GM12878 (cell line): ENCODE results near the gene FCRL2. TPM values are rescaled to one million over a fixed set of nuclear protein-coding genes. Genes with fewer than 3 reads are reported as not detected.

Experiments
- ATAC-seq: fragments of 200-7000 bp; cut with Tn5 transposase; 3 replicates; pipeline ENCODE4 v1.9.1; 2020; ENCODE audit warnings: mild to moderate bottlenecking, moderate library complexity
- BruUV-seq: library from RNA; stranded (reverse); fragments of 400-500 nt; replicated peaks from 2 replicates; lab custom pipeline; 2021; lab: Mats Ljungman, UMichigan
- CTCF ChIA-PET: fragments of 300-600 bp; sonication (Branson Sonifier 250); formaldehyde crosslinking; extraction: SDS; loops from one replicate; lab custom pipeline; 2021; ENCODE audit warnings: inconsistent platforms; lab: Yijun Ruan, JAX
- POLR2A ChIA-PET: fragments of 350-600 bp; formaldehyde crosslinking; extraction: SDS; loops from one replicate; lab custom pipeline; 2021; ENCODE audit warnings: inconsistent platforms; lab: Charles Lee
- RAD21 ChIA-PET: fragments of 300-600 bp; sonication (Branson Sonifier 250); formaldehyde crosslinking; loops from one replicate; lab custom pipeline; 2023; ENCODE audit warnings: antibody characterized with exemption; ENCODE audit not compliant: unreplicated experiment; lab: Charles Lee
- SMC1A ChIA-PET: fragments of 300-600 bp; sonication (Branson Sonifier 250); formaldehyde crosslinking; loops from one replicate; lab custom pipeline; 2023; ENCODE audit not compliant: unreplicated experiment, uncharacterized antibody; lab: Charles Lee
- DNase-seq: peaks from one replicate; pipeline ENCODE4 v3.0.0-alpha.2; 2011; ENCODE audit warnings: low read depth, low spot score
- FAIRE-seq: peaks from 3 replicates; lab custom pipeline; 2011; peaks lifted over from hg19 to GRCh38; lab: Jason Lieb, UNC
- H2AFZ ChIP-seq: 2 replicates; pipeline ENCODE4 v1.6.0; 2011; ENCODE audit warnings: low read depth, low read length, control low read depth; ENCODE audit not compliant: control insufficient read depth
- H3K27ac ChIP-seq: 2 replicates; pipeline ENCODE4 v1.5.1; 2011; ENCODE audit warnings: control low read depth; ENCODE audit not compliant: control insufficient read depth, insufficient read depth
- H3K27me3 ChIP-seq, 2 experiments: replicated peaks in 1 of 2; 2 replicates each; pipeline versions ENCODE4 v1.6.0 to v1.6.1; 2011; ENCODE audit warnings: low read length in 1 of 2; ENCODE audit not compliant: control insufficient read depth in 2 of 2, insufficient read depth in 2 of 2
- H3K36me3 ChIP-seq, 2 experiments: 2 replicates each; pipeline ENCODE4 v1.5.1; 2011; ENCODE audit warnings: low read length in 1 of 2; ENCODE audit not compliant: control insufficient read depth in 2 of 2, insufficient read depth in 2 of 2
- H3K4me1 ChIP-seq: 2 replicates; pipeline ENCODE4 v1.6.1; 2011; ENCODE audit warnings: mild to moderate bottlenecking, low read length, moderate library complexity, mixed read lengths; ENCODE audit not compliant: control insufficient read depth, insufficient read depth
- H3K4me2 ChIP-seq: 2 replicates; pipeline ENCODE4 v1.6.0; 2011; ENCODE audit warnings: control low read depth; ENCODE audit not compliant: control insufficient read depth, insufficient read depth
- H3K4me3 ChIP-seq: fragments of 200-600 bp; sonication (generic); 2 replicates; pipeline ENCODE4 v1.5.1; 2016
- H3K79me2 ChIP-seq: 2 replicates; pipeline ENCODE4 v1.6.0; 2011; ENCODE audit warnings: low read length; ENCODE audit not compliant: control insufficient read depth, insufficient read depth
- H3K9ac ChIP-seq: 2 replicates; pipeline ENCODE4 v1.8.0; 2011; ENCODE audit warnings: low read length, control low read depth, mixed read lengths; ENCODE audit not compliant: control insufficient read depth, insufficient read depth
- H3K9me3 ChIP-seq: replicated peaks from 3 replicates; pipeline ENCODE4 v1.5.1; 2011; ENCODE audit warnings: mild to moderate bottlenecking, low read length; ENCODE audit not compliant: control insufficient read depth, insufficient read depth
- H4K20me1 ChIP-seq: 2 replicates; pipeline ENCODE4 v1.6.0; 2011; ENCODE audit not compliant: control insufficient read depth, insufficient read depth
- BHLHE40 ChIP-seq, 2 experiments: fragments of 450-650 bp in 1 of 2; IDR thresholded peaks; 2 replicates each; pipeline ENCODE4 v1.6.1; 2011 to 2017; ENCODE audit warnings: low read depth in 2 of 2, borderline replicate concordance in 1 of 2, improper control_type of control experiment in 1 of 2, low read length in 1 of 2, mild to moderate bottlenecking in 1 of 2
- BRCA1 ChIP-seq: IDR thresholded peaks from 2 replicates; pipeline ENCODE4 v1.6.1; 2011; ENCODE audit warnings: low read depth, low read length, improper control_type of control experiment
- EED ChIP-seq: sonication (generic); IDR thresholded peaks from 2 replicates; pipeline ENCODE4 v1.6.1; 2016; ENCODE audit warnings: antibody characterized with exemption, low read depth
- EP300 ChIP-seq, 2 experiments: fragments of 150-350 bp in 1 of 2; IDR thresholded peaks; 2 replicates each; pipeline ENCODE4 v1.6.1; 2011 to 2012; ENCODE audit warnings: low read depth in 2 of 2, low read length in 2 of 2, borderline replicate concordance in 1 of 2, improper control_type of control experiment in 1 of 2, inconsistent platforms in 1 of 2; ENCODE audit not compliant: control insufficient read depth in 1 of 2
- ETV6 ChIP-seq, 2 experiments: fragments of 450-650 bp in 1 of 2; IDR thresholded peaks in 1 of 2; conservative IDR thresholded peaks in 1 of 2; 2 replicates each; pipeline ENCODE4 v1.6.1; 2014; ENCODE audit warnings: antibody characterized with exemption in 1 of 2, borderline replicate concordance in 1 of 2, low read depth in 1 of 2, mild to moderate bottlenecking in 1 of 2, moderate library complexity in 1 of 2
- KAT2A ChIP-seq: conservative IDR thresholded peaks from 2 replicates; pipeline ENCODE4 v1.6.1; 2011; ENCODE audit warnings: low read depth, low read length; ENCODE audit not compliant: control insufficient read depth
- KLF5 ChIP-seq: fragments of 450-650 bp; IDR thresholded peaks from 2 replicates; pipeline ENCODE4 v1.6.1; 2014; ENCODE audit warnings: mild to moderate bottlenecking; ENCODE audit not compliant: partially characterized antibody
- NR2F1 ChIP-seq: fragments of 450-650 bp; conservative IDR thresholded peaks from 2 replicates; pipeline ENCODE4 v1.6.1; 2017; ENCODE audit warnings: mild to moderate bottlenecking
- PML ChIP-seq: IDR thresholded peaks from 2 replicates; pipeline ENCODE4 v1.6.1; 2012; ENCODE audit warnings: low read length, inconsistent platforms
- RB1 ChIP-seq: fragments of 450-650 bp; formaldehyde crosslinking; IDR thresholded peaks from 2 replicates; pipeline ENCODE4 v1.6.1; 2017; ENCODE audit warnings: mild to moderate bottlenecking, borderline replicate concordance
- RUNX3 ChIP-seq: IDR thresholded peaks from 2 replicates; pipeline ENCODE4 v1.6.1; 2012; ENCODE audit warnings: low read length, inconsistent platforms
- TCF12 ChIP-seq: IDR thresholded peaks from 2 replicates; pipeline ENCODE4 v1.6.1; 2011; ENCODE audit warnings: low read depth, mild to moderate bottlenecking, low read length
- TCF3 ChIP-seq: IDR thresholded peaks from 2 replicates; pipeline ENCODE4 v1.6.1; 2012; ENCODE audit warnings: low read depth, mild to moderate bottlenecking, low read length, borderline replicate concordance; ENCODE audit not compliant: insufficient read depth
- ZNF24 ChIP-seq: fragments of 450-650 bp; IDR thresholded peaks from 2 replicates; pipeline ENCODE4 v1.6.1; 2017; ENCODE audit warnings: antibody characterized with exemption, mild to moderate bottlenecking
- WGBS: methylation state at CpG from one replicate; pipeline ENCODE4 v1.1.6; 2016; ENCODE audit warnings: low lambda C conversion rate; ENCODE audit not compliant: insufficient replicate concordance, insufficient coverage; ENCODE audit errors: missing lambda C conversion rate; 5-methylcytosine and 5-hydroxymethylcytosine counted together
- in situ Hi-C: fragments of 300-500 bp; cut with MboI; formaldehyde crosslinking; loops from 9 replicates; pipeline ENCODE4 v1.14.3; 2018; ENCODE audit warnings: mixed read lengths
- intact Hi-C: fragments of 100-400 bp; cut with micrococcal nuclease; formaldehyde crosslinking; loops from one replicate; pipeline ENCODE4 v1.14.2; 2022; ENCODE audit not compliant: unreplicated experiment
- polyA plus RNA-seq, 11 experiments: library from polyadenylated mRNA; depleted of rRNA in 4 of 11; unstranded in 6 of 11; stranded (reverse) in 5 of 11; fragments of >200 nt; fragmentation: Nextera tagmentation in 4 of 11; fragmentation: Illumina TruSeq in 1 of 11; extraction: Ambion mirVana in 4 of 11; extraction: Trizol in 1 of 11; gene quantifications; 1 replicate in 1 of 11; 2 replicates in 10 of 11; pipeline versions ENCODE4 v1.2.1 to v1.2.3, GENCODE V29; 2011 to 2016; ENCODE audit warnings: inconsistent platforms in 2 of 11, missing spikeins in 2 of 11, low read depth in 1 of 11
- total RNA-seq, 4 experiments: library from RNA; depleted of rRNA in 3 of 4; stranded (reverse); fragments of >200 nt in 3 of 4; fragmentation: Illumina TruSeq in 1 of 4; extraction: Trizol in 1 of 4; gene quantifications; 2 replicates each; pipeline versions ENCODE4 v1.2.1 to v1.2.3, GENCODE V29; 2013 to 2021

The FCRL2 gene
- total and polyA plus RNA-seq, 10 of the 15 experiments (the other 5 are each of a cell fraction or from before 2014, with no cell fraction given): 0.07 to 7.3 (median 0.61) TPM

DNA sequence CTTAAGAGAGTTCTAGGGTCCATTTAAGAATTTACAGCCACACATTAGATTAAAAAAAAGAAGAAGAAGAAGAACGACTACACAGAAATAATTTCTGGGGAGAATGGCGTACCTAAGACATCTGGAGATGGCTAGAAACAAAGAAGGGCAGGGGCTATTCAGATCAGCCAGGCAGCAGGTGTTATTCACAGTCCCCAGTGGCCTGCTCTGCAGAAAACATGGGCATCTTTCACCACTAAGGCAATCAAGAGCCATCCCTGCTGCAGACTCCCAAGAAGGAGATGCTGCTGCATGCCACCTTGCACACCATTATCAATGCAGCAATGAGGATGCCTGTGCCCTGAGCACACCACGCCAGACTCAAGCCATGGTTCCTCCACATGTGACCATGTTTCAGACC is 7.9 kb upstream of the FCRL2 start (continued):
- TF ChIP-seq BHLHE40 (IDR thresholded peaks at IDR 0.05; ENCODE audit: borderline replicate concordance in 1 of 2, low read depth in 2 of 2, low read length in 1 of 2) (no peak), BRCA1 (no peak)

DNA sequence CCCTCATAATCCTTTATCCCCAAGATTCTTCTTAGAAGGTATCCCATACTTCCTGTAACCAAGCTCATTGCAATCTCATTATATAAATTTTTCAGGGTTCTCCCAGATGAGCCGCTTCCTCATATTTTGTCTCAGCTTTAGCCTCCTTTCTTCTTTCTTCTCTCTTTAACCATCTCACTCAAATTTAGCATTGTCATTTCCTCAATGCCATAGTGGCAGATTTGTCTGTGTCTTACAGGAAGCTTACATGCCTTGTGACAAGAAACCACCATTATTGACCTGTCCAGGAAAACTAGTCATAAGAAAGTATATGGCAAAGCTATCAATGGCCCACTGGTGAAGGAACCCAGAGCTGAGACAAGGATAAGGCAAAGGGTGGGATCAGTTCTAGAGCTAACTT is 6.0 kb upstream of the FCRL2 start:
- in situ Hi-C loops: no loop called here
- ATAC-seq (no peak), FAIRE-seq (peak; percentile 27), DNase-seq (no peak)
- BruUV-seq: no TSS peak
- ChIA-PET RAD21 (interaction anchor here (1.0 kb wide), 1 partner anchor 271 kb away, joined by 3 read pairs; no protein-coding TSS in a partner anchor), POLR2A (no interaction called here), CTCF (interaction anchor here (0.5 to 2.3 kb wide), 5 partner anchors 8 to 612 kb away, joined by 3 to 5 read pairs (median 4); no protein-coding TSS in a partner anchor), SMC1A (interaction anchor here (0.8 to 1.9 kb wide), 7 partner anchors 8 to 216 kb away, joined by 3 to 5 read pairs (median 4); no protein-coding TSS in a partner anchor)
- H3K4me1 ChIP-seq: peaks cover 27% of the 10 kb centered on the region
- no peak overlapping the region for H2AFZ ChIP-seq
- H3K9me3 ChIP-seq: no peaks in the 10 kb centered on the region; the same call in 1 of the 3 replicates
- no peak overlapping the region for H3K4me2 ChIP-seq
- H4K20me1 ChIP-seq: no peaks in the 10 kb centered on the region
- no peaks in the 10 kb centered on the region for H3K79me2 ChIP-seq
- H3K27ac ChIP-seq: no peak overlapping the region
- TF ChIP-seq NR2F1 (no peak), TCF12 (no peak)
- intact Hi-C loops: no loop called here
- no peaks in the 10 kb centered on the region for H3K27me3 ChIP-seq
- 86% methylated on average over 1 of the region's 1 CpG for WGBS
- H3K4me3 ChIP-seq: no peak overlapping the region
- H3K9ac ChIP-seq: no peak overlapping the region
- H3K36me3 ChIP-seq: no peaks in the 10 kb centered on the region

DNA sequence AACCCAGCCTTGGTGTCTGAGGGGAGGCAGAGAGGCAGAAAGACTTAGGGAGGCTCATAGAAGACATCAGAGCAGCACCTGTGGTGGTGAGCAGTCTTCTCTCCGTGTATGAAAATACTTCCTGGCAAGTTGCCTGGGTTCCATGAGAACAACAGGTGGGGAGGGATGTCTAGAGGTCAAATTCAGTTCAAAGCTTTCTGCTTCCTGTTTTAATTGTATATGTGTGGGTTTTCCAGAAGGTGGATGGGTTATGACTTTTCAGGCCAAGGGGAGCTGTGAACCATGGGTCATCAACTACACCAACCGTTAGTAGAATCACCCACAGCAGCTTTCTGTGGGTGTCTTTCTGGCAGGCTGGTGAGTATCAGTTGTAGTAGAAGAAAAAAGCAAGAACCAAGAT is 4.1 kb upstream of the FCRL2 start:
- H3K9ac ChIP-seq: no peak overlapping the region
- peak; percentile 25 for DNase-seq
- no peak for TF ChIP-seq KLF5
- TF ChIP-seq ETV6 (conservative IDR thresholded peaks at IDR 0.05 in 1 of 2, IDR thresholded peaks at IDR 0.05 in 1 of 2; ENCODE audit: borderline replicate concordance in 1 of 2, low read depth in 1 of 2): peak in 1 of 2 experiments; percentile 81; a peak in 2 of 4 replicates
- peak; percentile 86; the same call in 1 of the 2 replicates for TF ChIP-seq TCF3
- TF ChIP-seq EED: peak; percentile 95
- 0 out of 4 replicates have a peak, but pooled peaks of 1 of the 2 experiments have one; percentile 20 for TF ChIP-seq EP300 (IDR thresholded peaks at IDR 0.05; ENCODE audit: borderline replicate concordance in 1 of 2, control insufficient read depth in 1 of 2, low read depth in 2 of 2, low read length in 2 of 2)
- TF ChIP-seq ZNF24: no peak
- no peak for TF ChIP-seq RB1
- 0 out of 2 replicates have a peak, but pooled peaks have one; percentile 20 for TF ChIP-seq PML
- TF ChIP-seq KAT2A: no peak
- TF ChIP-seq RUNX3: peak; percentile 87

More for the DNA sequence above, 4.1 kb upstream of the FCRL2 start:
- FAIRE-seq: peak; percentile 59
- H3K79me2 ChIP-seq: no peaks in the 10 kb centered on the region
- ChIA-PET SMC1A (interaction anchor here (0.8 to 1.5 kb wide), 2 partner anchors 26 to 203 kb away, joined by 3 to 7 read pairs; no protein-coding TSS in a partner anchor), CTCF (no interaction called here), POLR2A (interaction anchor here (0.6 kb wide), 1 partner anchor 686 kb away, joined by 3 read pairs; no protein-coding TSS in a partner anchor), RAD21 (interaction anchor here (1.2 kb wide), 1 partner anchor 49 kb away, joined by 3 read pairs; no protein-coding TSS in a partner anchor)
- in situ Hi-C loops (no loop called here), intact Hi-C loops (no loop called here)
- no peaks in the 10 kb centered on the region for H3K36me3 ChIP-seq
- H4K20me1 ChIP-seq: no peaks in the 10 kb centered on the region
- WGBS: 0% methylated on average over 2 of the region's 2 CpGs
- no peak overlapping the region; the same call in 1 of the 2 replicates for H3K27ac ChIP-seq
- BruUV-seq: no TSS peak
- H3K4me2 ChIP-seq: peak overlapping the region; percentile 59; the same call in 1 of the 2 replicates
- no peaks in the 10 kb centered on the region for H3K27me3 ChIP-seq
- peak; percentile 58 for ATAC-seq
- no peaks in the 10 kb centered on the region; the same call in 2 of the 3 replicates for H3K9me3 ChIP-seq
- peaks cover 38% of the 10 kb centered on the region for H3K4me1 ChIP-seq
- H3K4me3 ChIP-seq: no peak overlapping the region
- H2AFZ ChIP-seq: peak overlapping the region; percentile 10; the same call in 1 of the 2 replicates
